ENCODE results near the gene IZUMO4.

DNA sequence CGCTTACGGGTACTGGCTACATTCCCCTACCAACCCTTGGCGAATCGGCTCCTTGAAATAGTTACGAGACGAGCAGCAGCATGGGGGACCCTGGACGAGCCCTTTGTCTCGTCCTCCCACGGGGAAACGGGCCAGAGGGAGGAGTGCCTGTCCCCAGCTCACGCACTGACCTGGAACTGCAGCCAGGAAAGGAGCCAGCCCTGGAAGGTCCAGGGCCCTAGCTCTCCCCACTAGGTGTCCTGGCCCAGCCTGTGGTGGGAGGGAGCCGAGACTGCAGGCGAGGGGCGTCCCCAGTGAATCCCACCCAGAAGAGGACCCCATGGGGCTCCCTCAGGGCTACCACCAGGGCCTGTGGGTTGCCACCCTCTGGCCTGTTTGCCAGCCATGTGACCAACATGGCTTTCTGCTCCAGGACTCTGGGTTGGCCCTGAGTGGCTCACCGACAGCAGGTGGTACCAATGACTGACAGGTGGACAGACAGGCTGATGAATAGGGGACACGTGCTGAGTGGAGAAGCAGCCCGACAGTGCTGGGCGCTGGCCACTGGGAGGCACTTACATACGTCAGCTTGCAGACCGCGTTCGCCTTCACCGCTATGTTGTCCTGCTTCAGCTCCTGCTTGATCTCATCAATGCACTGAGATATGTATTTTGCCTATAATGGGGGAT, 41.5 kb downstream of the IZUMO4 start:
- TF ChIP-seq CTCF (conservative IDR thresholded peaks at IDR 0.05; ENCODE audit: low read length), result no peak
- TF ChIP-seq EZH2phosphoT487 (IDR thresholded peaks at IDR 0.05; ENCODE audit: borderline replicate concordance), result no peak

All from Loucy (cell line).